Natural killer cell treated with Interleukin-12 subunit alpha and Interleukin-12 subunit beta and Interleukin-15 and Interleukin-18, amount 100 ng/mL, for 72 hours (primary cell): ENCODE measurements around the gene EXOSC9. TPM values are rescaled to one million over a fixed set of nuclear protein-coding genes. Genes with fewer than 3 reads are reported as not detected.
"Not testable (repeated sequence)": the region's sequence is repeated elsewhere in the genome, so short reads cannot be mapped to it uniquely, and the experiment has no call there.

ENCODE experiments used
- ATAC-seq, 2 donors: fragments of 150-1000 bp; cut with Tn5 transposase in 1 of 2; sonication (Bioruptor Pico), chemical (Tn5 transposase) in 1 of 2; 2 replicates each; pipeline ENCODE4 v1.10.0; 2021
- DNase-seq: peaks from one replicate; pipeline ENCODE4 v3.0.0; 2022; ENCODE audit warnings: low spot score
- H3K27ac Mint-ChIP-seq, 2 donors: 1 replicate in 1 of 2; 2 replicates in 1 of 2; pipeline ENCODE4 v1.8.0; 2022; ENCODE audit warnings: mixed read lengths in 2 of 2, mild to moderate bottlenecking in 1 of 2, moderate library complexity in 1 of 2
- H3K27me3 Mint-ChIP-seq, 2 donors: 1 replicate in 1 of 2; 2 replicates in 1 of 2; pipeline ENCODE4 v1.8.0; 2022; ENCODE audit warnings: mixed read lengths in 2 of 2
- H3K36me3 Mint-ChIP-seq: one replicate; pipeline ENCODE4 v1.8.0; 2022; ENCODE audit warnings: mixed read lengths
- H3K4me1 Mint-ChIP-seq, 2 donors: 1 replicate in 1 of 2; 2 replicates in 1 of 2; pipeline ENCODE4 v1.8.0; 2022; ENCODE audit warnings: low read depth in 2 of 2, mixed read lengths in 2 of 2, mild to moderate bottlenecking in 1 of 2
- H3K4me3 Mint-ChIP-seq: one replicate; pipeline ENCODE4 v1.8.0; 2022; ENCODE audit warnings: mixed read lengths
- H3K9me3 Mint-ChIP-seq: 2 replicates; pipeline ENCODE4 v1.8.0; 2022; ENCODE audit warnings: mixed read lengths
- total RNA-seq, 2 donors: library from RNA; stranded (reverse); gene quantifications; one replicate each; pipeline ENCODE4 v1.2.3, GENCODE V29; 2022

EXOSC9 gene, protein sequence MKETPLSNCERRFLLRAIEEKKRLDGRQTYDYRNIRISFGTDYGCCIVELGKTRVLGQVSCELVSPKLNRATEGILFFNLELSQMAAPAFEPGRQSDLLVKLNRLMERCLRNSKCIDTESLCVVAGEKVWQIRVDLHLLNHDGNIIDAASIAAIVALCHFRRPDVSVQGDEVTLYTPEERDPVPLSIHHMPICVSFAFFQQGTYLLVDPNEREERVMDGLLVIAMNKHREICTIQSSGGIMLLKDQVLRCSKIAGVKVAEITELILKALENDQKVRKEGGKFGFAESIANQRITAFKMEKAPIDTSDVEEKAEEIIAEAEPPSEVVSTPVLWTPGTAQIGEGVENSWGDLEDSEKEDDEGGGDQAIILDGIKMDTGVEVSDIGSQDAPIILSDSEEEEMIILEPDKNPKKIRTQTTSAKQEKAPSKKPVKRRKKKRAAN
- 10 to 100 TPM; 44.0 to 85.3 TPM for total RNA-seq

DNA sequence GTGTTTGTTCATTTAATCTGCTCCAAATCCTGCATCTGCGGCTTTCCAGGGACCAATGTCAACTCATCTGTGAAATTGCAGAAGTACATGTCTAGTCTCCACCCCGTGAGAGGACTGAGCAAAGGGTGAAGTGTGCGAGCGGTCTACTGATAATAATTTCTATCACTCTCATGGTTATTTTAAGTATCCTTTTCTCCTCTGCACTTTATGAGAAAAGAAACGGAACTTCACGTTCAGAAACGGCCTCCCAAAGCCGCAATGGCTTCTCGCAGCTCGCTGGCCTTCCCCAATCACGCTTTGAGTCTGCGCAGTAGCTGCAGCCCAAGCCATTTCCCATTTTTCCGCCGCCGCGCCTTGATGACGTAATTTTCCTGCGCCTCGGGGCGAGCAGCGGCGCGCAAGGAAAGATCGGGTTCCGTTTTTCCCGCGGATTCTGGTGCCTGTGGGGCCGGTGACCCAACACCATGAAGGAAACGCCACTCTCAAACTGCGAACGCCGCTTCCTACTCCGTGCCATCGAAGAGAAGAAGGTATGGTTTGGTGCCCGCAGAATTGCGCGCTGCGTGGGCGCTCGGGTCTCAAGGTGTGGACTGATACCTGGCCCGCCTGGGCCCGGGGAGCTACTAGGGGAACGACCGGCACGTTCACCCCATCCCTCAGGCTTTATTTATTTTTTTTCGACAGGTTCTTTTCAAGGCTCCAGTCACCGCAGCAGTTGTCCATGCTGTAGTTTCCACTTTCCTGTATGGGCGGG lies at the start of gene EXOSC9:
EXOSC9 (plus strand) TSS at position 363 of the 754 bp plus-strand sequence; CDS start at position 465, 102 bp downstream.
- ATAC-seq (peak; percentile 89 to 91), DNase-seq (peak; percentile 94)
- peak within 1 kb of the TSS; percentile 93 for H3K4me3 Mint-ChIP-seq
- H3K27ac Mint-ChIP-seq: peak within 1 kb of the TSS; percentile 90 to 98
- H3K9me3 Mint-ChIP-seq: no peaks in the 10 kb centered on the region
- H3K4me1 Mint-ChIP-seq: peaks cover 35 to 42% of the 10 kb centered on the region in 2 donors
- H3K27me3 Mint-ChIP-seq: peaks cover 2% of the 10 kb centered on the region in 2 donors
- peaks cover 19% of the 10 kb centered on the region for H3K36me3 Mint-ChIP-seq

DNA sequence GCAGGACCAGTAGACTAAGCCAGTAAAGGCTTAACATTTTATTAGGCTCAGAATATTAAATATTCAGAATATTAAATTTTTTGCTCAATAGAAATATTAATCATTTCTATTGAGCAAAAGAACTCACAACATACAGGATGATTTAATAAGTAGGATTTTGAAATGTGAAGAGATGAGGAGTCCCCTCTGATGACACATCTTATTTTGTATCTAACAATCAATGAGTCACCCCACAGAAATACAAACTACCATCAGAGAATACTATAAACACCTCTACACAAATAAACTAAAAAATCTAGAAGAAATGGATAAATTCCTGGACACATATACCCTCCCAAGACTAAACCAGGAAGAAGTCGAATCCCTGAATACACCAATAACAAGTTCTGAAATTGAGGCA lies 49.0 kb upstream of the EXOSC9 start:
- not testable (repeated sequence) for H3K27ac Mint-ChIP-seq, H3K4me1 Mint-ChIP-seq, ATAC-seq, H3K36me3 Mint-ChIP-seq, H3K4me3 Mint-ChIP-seq, DNase-seq, H3K9me3 Mint-ChIP-seq
- H3K27me3 Mint-ChIP-seq: peaks cover 40 to 51% of the 10 kb centered on the region in 2 donors

DNA sequence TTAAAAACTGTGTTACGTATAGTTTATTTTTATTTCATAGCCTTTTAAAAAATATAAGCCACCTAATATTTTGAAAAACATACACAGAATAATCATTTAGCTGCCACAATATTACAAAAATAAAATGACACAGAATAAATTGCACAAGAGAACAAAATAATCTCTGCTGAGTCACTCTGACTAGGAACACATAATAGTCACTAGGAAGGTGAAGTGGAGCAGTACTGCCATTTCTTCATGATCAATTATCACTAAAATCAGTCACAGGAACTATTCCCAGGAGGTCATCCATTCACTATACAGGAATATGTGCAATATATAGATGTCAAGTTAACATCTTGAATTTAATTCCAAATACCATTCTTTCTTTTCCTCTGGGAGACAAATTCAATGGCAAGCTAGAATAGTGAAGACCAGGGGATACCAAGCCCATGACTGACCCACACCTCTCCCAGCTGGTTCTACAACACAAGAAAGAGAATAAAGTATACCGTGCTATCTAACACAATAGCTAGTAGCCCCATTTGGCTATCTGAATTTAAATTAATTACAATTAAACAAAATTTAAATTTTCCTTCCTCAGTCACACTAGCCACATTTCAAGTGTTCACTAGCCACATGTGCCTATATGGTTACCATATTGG lies 42.1 kb upstream of the EXOSC9 start:
- H3K27me3 Mint-ChIP-seq: peaks cover 51 to 61% of the 10 kb centered on the region in 2 donors
- H3K36me3 Mint-ChIP-seq: no peaks in the 10 kb centered on the region
- H3K4me3 Mint-ChIP-seq: no peak overlapping the region
- H3K4me1 Mint-ChIP-seq: no peaks in the 10 kb centered on the region
- no peak for ATAC-seq
- no peak for DNase-seq
- H3K27ac Mint-ChIP-seq: no peak overlapping the region
- H3K9me3 Mint-ChIP-seq: no peaks in the 10 kb centered on the region

DNA sequence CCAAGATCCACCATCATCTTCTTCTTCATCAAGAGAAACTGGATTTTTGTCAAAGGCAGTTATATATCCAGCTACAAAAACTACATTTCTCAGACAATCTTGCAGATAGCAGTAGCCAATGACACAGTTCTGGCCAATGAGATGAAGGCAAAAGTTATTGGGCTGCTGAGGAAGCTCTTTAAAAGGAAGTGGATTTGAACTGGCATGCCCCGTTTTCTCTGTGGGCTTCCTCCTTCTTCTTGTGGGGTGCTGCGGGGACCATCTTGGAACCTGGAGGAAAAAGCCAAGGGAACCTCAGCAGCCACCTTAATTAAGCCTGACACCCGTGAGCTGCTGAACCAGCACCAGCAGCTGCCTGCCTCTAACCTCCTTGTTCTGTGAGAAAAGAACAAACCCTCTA lies 40.9 kb upstream of the EXOSC9 start:
- ATAC-seq (no peak), DNase-seq (no peak)
- H3K4me3 Mint-ChIP-seq: no peak overlapping the region
- H3K27ac Mint-ChIP-seq: no peak overlapping the region
- H3K36me3 Mint-ChIP-seq: no peaks in the 10 kb centered on the region
- no peaks in the 10 kb centered on the region for H3K9me3 Mint-ChIP-seq
- peaks cover 49 to 60% of the 10 kb centered on the region in 2 donors for H3K27me3 Mint-ChIP-seq
- H3K4me1 Mint-ChIP-seq: peaks cover 0 to under 1% of the 10 kb centered on the region in 2 donors

DNA sequence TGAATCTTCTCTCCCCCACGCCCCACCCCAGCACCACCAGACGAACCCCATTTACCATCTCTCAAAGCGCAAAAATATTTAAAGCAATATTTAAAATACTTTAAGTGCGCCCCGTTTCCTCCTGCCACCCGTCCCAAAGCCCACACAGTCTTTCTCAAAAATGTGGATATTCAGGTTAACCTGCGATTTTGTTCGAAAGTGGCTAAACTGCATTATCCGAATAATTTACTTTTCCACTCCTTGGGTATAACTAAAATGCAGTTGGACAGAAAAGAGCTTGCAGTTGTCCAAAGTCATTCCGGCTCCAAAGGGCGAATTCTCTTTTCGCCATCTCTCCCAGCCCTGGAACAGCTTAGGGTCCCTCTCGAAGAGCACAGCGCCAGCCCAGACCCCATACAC lies 36.8 kb upstream of the EXOSC9 start:
- Mint-ChIP-seq H3K27me3 (peaks cover 50 to 72% of the 10 kb centered on the region in 2 donors), H3K4me3 (no peak overlapping the region)

DNA sequence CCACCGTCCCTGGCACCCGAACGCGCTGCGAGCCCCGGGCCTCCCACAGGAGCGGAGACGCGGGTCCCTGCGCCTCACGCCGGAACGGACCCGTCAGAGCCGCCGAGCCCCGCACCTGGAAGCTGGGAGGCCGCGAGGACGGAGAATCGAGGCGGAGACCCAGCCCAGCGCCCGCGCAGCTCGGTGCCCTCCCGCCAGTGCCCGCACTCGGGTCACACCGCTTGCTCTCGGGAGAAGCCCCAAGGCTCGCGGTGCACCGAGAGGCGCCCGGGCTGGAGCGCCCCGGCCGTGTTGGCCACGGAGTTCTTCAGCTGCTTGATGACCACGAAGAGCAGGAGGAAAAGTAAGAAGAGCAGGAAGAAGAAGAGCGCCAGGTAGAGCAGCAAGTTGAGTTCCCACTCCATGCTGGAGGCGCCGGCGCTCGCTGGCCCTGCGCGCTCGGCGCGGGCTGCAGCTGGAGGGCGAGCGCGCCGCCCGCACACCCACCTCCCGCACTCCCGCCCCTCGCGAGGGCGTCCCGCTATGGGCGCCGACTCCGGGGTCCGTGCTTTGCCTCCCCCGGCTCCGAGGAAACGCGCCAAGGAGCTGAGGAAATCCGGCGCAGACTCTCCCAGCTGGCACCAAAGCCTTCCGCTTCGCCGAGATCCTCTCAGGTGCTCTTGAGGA lies 36.3 kb upstream of the EXOSC9 start, which contains the start of gene SMIM43:
SMIM43 (minus strand) TSS at position 463 of the 666 bp plus-strand sequence; CDS start at position 404, 59 bp downstream.
- peaks cover 0 to 4% of the 10 kb centered on the region in 2 donors for H3K4me1 Mint-ChIP-seq
- no peak within 1 kb of the TSS for H3K4me3 Mint-ChIP-seq
- DNase-seq: no peak
- H3K27ac Mint-ChIP-seq: no peak within 1 kb of the TSS
- H3K36me3 Mint-ChIP-seq: no peaks in the 10 kb centered on the region
- peaks cover 49 to 70% of the 10 kb centered on the region in 2 donors for H3K27me3 Mint-ChIP-seq
- no peak for ATAC-seq
- H3K9me3 Mint-ChIP-seq: no peaks in the 10 kb centered on the region

More for the DNA sequence above, 36.8 kb upstream of the EXOSC9 start:
- Mint-ChIP-seq H3K9me3 (no peaks in the 10 kb centered on the region), H3K4me1 (peaks cover 0 to 4% of the 10 kb centered on the region in 2 donors), H3K27ac (no peak overlapping the region), H3K36me3 (no peaks in the 10 kb centered on the region)
- no peak for DNase-seq
- no peak for ATAC-seq

DNA sequence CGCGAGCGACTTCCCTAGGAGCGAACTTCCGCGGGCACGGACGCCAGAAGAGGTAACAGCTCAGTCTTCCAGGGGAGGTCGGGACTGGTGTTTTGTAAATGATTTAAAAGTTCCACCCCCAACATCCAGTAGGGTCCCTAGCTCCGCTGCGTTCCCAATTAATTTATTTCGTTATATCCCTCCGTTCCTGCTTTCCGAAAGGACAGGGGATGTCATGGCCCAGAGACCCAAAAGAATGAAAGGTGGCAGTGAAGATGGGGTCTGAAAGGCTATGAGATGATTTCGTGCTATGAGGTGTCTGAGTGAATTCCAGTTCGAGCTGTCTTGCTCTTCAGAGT lies 35.8 kb upstream of the EXOSC9 start:
- Mint-ChIP-seq H3K4me1 (peaks cover 0 to 4% of the 10 kb centered on the region in 2 donors), H3K9me3 (no peaks in the 10 kb centered on the region), H3K4me3 (no peak overlapping the region), H3K27me3 (peaks cover 49 to 70% of the 10 kb centered on the region in 2 donors), H3K27ac (no peak overlapping the region), H3K36me3 (no peaks in the 10 kb centered on the region)
- DNase-seq (no peak), ATAC-seq (no peak)

DNA sequence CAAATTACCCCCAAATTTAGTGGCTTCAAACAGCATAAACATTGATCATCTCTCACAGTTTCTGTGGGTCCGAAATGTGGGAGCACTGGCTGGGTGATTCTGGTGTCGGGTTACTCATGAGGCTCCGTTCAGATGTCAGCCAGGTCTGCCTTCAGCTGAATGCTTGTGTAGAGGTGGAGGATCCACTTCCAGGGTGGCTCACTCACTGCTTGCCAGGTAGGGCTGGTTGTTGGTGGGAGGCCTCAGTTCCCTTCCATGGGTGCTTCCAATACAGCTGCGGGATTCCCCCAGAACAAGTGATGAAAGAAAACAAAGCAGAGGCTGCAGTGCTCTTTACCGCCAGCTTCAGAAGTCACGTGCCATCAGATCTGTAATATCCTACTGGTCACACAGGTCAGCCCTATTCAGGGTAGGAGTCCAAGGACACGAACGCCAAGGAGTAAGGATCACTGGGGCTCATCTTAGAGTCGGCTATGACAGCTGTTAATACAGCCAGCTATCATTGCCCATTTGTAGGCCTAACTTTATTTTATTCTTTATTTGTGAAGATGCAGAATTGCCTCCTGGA lies 35.1 kb upstream of the EXOSC9 start:
- H3K36me3 Mint-ChIP-seq: no peaks in the 10 kb centered on the region
- H3K4me3 Mint-ChIP-seq: no peak overlapping the region
- H3K27ac Mint-ChIP-seq: no peak overlapping the region
- no peak for ATAC-seq
- peaks cover 0 to 4% of the 10 kb centered on the region in 2 donors for H3K4me1 Mint-ChIP-seq
- peaks cover 52 to 73% of the 10 kb centered on the region in 2 donors for H3K27me3 Mint-ChIP-seq
- H3K9me3 Mint-ChIP-seq: no peaks in the 10 kb centered on the region
- DNase-seq: no peak

DNA sequence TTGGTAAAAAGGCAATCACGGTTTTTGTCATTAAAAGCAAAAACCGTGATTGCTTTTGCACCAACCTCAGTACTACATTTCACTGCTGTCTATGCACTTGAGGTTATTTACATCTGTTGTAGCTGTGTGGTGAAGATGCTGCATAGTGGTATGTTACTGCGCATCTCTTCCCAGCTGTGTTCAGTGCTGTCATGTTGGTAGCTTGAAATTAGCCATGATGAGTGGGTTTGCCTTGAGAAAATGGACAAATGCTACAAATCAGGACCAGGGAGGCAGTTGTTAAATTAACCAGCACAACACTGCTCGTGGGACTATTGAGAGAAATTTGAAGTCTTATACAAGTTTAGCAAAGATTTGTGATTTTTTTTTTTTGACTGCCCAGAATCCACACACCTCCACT lies 34.0 kb upstream of the EXOSC9 start:
- ATAC-seq: no peak
- Mint-ChIP-seq H3K4me1 (peaks cover 0 to 4% of the 10 kb centered on the region in 2 donors), H3K27ac (no peak overlapping the region), H3K9me3 (no peaks in the 10 kb centered on the region), H3K36me3 (no peaks in the 10 kb centered on the region), H3K27me3 (peaks cover 51 to 72% of the 10 kb centered on the region in 2 donors), H3K4me3 (no peak overlapping the region)
- DNase-seq: no peak

DNA sequence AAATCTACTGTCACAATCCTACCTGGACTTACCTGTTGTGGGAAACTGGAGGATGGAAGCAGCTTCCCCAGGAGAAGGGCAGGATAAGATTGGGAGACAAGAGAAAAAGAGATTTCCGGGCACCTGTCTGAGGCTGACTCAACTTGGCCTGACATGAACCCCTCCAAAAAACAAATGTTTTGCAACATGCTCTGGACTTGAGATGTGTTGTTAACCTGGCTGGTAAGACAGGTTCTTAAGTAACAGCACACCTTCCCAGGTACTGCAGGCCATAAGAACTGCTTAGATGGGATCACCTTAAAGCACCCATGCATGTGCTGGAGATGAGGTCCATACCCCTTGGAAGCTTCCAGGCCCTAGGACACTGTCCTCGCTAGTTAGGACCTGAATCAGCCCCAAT lies 31.8 kb upstream of the EXOSC9 start:
- Mint-ChIP-seq H3K36me3 (no peaks in the 10 kb centered on the region), H3K9me3 (no peaks in the 10 kb centered on the region), H3K27ac (no peak overlapping the region), H3K4me1 (peaks cover 0 to 4% of the 10 kb centered on the region in 2 donors), H3K27me3 (peaks cover 33 to 52% of the 10 kb centered on the region in 2 donors), H3K4me3 (no peak overlapping the region)
- ATAC-seq (no peak), DNase-seq (no peak)

DNA sequence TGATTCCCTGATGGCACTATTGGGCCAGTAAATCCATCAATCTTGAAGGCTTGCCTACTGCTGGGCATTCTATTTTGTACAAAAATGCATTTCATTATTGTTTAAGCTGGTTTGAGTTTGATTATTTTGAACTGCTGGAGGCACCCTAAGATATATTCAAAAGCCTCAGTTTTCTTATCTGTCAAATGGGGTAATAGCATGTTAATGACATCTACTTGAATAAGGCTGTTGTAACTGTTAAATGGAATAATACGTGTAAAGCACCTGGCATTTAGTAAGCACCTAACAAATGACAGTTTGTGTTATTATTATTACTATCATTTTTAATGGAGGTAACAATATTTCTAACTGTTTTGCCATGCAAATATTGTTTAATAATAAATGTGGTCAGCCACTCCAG lies 29.3 kb upstream of the EXOSC9 start:
- Mint-ChIP-seq H3K4me3 (no peak overlapping the region), H3K27me3 (peaks cover 28 to 33% of the 10 kb centered on the region in 2 donors), H3K4me1 (no peaks in the 10 kb centered on the region), H3K36me3 (no peaks in the 10 kb centered on the region), H3K27ac (no peak overlapping the region), H3K9me3 (no peaks in the 10 kb centered on the region)
- ATAC-seq (no peak), DNase-seq (no peak)

DNA sequence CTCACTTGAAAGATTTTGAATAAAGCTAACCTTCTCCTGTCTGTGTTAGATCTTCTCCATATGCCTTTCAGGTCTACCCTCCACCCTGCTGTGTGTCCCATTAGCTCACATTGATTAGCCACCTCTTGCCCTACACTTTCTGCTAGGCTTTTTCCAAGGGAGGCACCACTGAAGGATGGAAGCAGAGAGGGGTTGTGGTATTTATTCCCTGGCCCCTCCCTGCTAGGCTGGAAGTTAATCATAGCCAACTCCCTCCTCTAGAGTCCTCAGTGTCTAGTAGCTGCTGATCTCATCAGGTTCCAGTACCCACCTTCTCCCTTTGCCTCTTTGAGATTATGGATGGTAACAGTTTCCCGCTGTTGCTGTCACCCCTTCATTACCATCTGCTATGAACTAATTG lies 27.2 kb upstream of the EXOSC9 start:
- Mint-ChIP-seq H3K4me1 (no peaks in the 10 kb centered on the region), H3K27me3 (peaks cover 28 to 31% of the 10 kb centered on the region in 2 donors), H3K9me3 (no peaks in the 10 kb centered on the region), H3K27ac (no peak overlapping the region), H3K36me3 (no peaks in the 10 kb centered on the region), H3K4me3 (no peak overlapping the region)
- DNase-seq: no peak
- no peak for ATAC-seq
